K562 (cell line): ENCODE measurements around the gene QKI.

ENCODE experiments used
- FOXM1 ChIP-seq, 2 experiments: fragments of 450-650 bp in 1 of 2; sonication (generic) in 1 of 2; formaldehyde crosslinking in 1 of 2; IDR thresholded peaks; 2 replicates each; pipeline versions ENCODE4 v1.6.1 to v1.9.0; 2017 to 2022; ENCODE audit warnings: low read depth in 2 of 2, mild to moderate bottlenecking in 2 of 2, missing genetic modification reagents in 1 of 2, moderate library complexity in 1 of 2
- HDGF ChIP-seq: fragments of 450-650 bp; IDR thresholded peaks from 2 replicates; pipeline ENCODE4 v1.6.1; 2016
- NCOA1 ChIP-seq: fragments of 450-650 bp; IDR thresholded peaks from 2 replicates; pipeline ENCODE4 v1.6.1; 2016; ENCODE audit warnings: low read depth
- NFIX ChIP-seq: fragments of 250-450 bp; sonication (Bioruptor Pico); IDR thresholded peaks from 2 replicates; pipeline ENCODE4 v1.4.0; 2020; ENCODE audit warnings: low read depth, mild to moderate bottlenecking, moderate library complexity
- POLR2AphosphoS5 ChIP-seq: IDR thresholded peaks from 2 replicates; pipeline ENCODE4 v1.6.1; 2011; ENCODE audit warnings: mild to moderate bottlenecking, low read depth, low read length, moderate library complexity; ENCODE audit not compliant: control insufficient read depth, insufficient read depth
- YY1 ChIP-seq, 3 experiments: IDR thresholded peaks; 2 replicates each; pipeline ENCODE4 v1.6.1; 2011; ENCODE audit warnings: low read length in 2 of 3, mild to moderate bottlenecking in 2 of 3, moderate library complexity in 2 of 3, borderline replicate concordance in 1 of 3, control low read depth in 1 of 3, low read depth in 1 of 3; ENCODE audit not compliant: insufficient read depth in 3 of 3, insufficient replicate concordance in 2 of 3, control insufficient read depth in 1 of 3, insufficient read length in 1 of 3; ENCODE audit errors: extremely low read depth in 1 of 3
- TF ChIP-seq, protein P1 (sequence below): sonication (generic); formaldehyde crosslinking; IDR thresholded peaks from 2 replicates; pipeline ENCODE4 v1.5.0; 2020; ENCODE audit warnings: missing genetic modification reagents
- TF ChIP-seq, protein P2 (sequence below): sonication (generic); formaldehyde crosslinking; IDR thresholded peaks from 2 replicates; pipeline ENCODE4 v1.8.1; 2023; ENCODE audit warnings: mild to moderate bottlenecking, missing genetic modification reagents
- TF ChIP-seq, protein P3 (sequence below): sonication (generic); formaldehyde crosslinking; IDR thresholded peaks from 2 replicates; pipeline ENCODE4 v1.8.0; 2022; ENCODE audit warnings: mild to moderate bottlenecking, low read depth, missing genetic modification reagents
- TF ChIP-seq, protein P4 (sequence below): fragments of 250-450 bp; sonication (Bioruptor Pico); IDR thresholded peaks from 2 replicates; pipeline ENCODE4 v1.8.0; 2021; ENCODE audit warnings: moderate library complexity, mild to moderate bottlenecking, inconsistent platforms
- TF ChIP-seq, protein P5 (sequence below): fragments of 450-650 bp; IDR thresholded peaks from 2 replicates; pipeline ENCODE4 v1.6.1; 2017; ENCODE audit warnings: antibody characterized with exemption, mild to moderate bottlenecking

DNA sequence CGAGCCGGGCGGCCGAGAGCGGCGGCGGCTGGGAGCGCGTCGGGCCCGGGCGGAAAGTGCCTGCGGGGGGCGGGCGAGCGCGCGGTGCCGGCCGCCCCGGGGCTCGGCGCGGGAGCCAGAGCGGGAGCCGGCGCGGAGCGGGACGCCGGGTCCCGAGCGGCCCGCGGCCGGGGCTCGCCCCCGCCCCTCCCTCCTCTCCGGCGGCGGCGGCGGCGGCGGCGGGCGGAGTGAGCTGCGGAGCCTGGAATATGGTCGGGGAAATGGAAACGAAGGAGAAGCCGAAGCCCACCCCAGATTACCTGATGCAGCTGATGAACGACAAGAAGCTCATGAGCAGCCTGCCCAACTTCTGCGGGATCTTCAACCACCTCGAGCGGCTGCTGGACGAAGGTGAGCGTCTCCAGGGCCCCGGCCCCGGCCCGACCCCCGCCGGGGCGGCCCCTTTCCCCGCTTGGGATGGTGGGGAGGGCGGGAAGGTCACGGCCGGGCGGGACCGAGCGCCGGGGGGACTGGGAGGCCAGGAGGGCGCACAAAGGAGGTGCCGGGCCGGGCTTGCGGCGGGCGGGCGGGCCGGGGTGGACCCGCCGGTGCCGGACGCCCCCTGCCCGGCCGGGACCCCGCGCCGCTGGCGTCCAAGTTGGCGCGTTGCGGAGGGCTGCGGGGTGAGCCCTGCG, 565 bp downstream of the QKI start:
- TF ChIP-seq NFIX (CRISPR knock-in tag) (no peak), NCOA1 (no peak), FOXM1 (IDR thresholded peaks at IDR 0.05; ENCODE audit: low read depth) (no peak), FOXM1 (CRISPR knock-in tag; IDR thresholded peaks at IDR 0.05; ENCODE audit: low read depth) (no peak), YY1 (IDR thresholded peaks at IDR 0.05; ENCODE audit: borderline replicate concordance in 1 of 3, control insufficient read depth in 1 of 3, extremely low read depth in 1 of 3, insufficient read depth in 3 of 3, insufficient read length in 1 of 3, insufficient replicate concordance in 2 of 3, low read depth in 1 of 3, low read length in 2 of 3) (no peak), HDGF (no peak), POLR2AphosphoS5 (no peak)
- TF ChIP-seq, protein P1, sequence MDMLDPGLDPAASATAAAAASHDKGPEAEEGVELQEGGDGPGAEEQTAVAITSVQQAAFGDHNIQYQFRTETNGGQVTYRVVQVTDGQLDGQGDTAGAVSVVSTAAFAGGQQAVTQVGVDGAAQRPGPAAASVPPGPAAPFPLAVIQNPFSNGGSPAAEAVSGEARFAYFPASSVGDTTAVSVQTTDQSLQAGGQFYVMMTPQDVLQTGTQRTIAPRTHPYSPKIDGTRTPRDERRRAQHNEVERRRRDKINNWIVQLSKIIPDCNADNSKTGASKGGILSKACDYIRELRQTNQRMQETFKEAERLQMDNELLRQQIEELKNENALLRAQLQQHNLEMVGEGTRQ (CRISPR knock-in tag) = no peak
- TF ChIP-seq, protein P2, sequence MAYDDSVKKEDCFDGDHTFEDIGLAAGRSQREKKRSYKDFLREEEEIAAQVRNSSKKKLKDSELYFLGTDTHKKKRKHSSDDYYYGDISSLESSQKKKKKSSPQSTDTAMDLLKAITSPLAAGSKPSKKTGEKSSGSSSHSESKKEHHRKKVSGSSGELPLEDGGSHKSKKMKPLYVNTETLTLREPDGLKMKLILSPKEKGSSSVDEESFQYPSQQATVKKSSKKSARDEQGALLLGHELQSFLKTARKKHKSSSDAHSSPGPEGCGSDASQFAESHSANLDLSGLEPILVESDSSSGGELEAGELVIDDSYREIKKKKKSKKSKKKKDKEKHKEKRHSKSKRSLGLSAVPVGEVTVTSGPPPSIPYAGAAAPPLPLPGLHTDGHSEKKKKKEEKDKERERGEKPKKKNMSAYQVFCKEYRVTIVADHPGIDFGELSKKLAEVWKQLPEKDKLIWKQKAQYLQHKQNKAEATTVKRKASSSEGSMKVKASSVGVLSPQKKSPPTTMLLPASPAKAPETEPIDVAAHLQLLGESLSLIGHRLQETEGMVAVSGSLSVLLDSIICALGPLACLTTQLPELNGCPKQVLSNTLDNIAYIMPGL = no peak
- TF ChIP-seq, protein P3, sequence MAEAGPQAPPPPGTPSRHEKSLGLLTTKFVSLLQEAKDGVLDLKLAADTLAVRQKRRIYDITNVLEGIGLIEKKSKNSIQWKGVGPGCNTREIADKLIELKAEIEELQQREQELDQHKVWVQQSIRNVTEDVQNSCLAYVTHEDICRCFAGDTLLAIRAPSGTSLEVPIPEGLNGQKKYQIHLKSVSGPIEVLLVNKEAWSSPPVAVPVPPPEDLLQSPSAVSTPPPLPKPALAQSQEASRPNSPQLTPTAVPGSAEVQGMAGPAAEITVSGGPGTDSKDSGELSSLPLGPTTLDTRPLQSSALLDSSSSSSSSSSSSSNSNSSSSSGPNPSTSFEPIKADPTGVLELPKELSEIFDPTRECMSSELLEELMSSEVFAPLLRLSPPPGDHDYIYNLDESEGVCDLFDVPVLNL (CRISPR knock-in tag) = no peak
- TF ChIP-seq, protein P4, sequence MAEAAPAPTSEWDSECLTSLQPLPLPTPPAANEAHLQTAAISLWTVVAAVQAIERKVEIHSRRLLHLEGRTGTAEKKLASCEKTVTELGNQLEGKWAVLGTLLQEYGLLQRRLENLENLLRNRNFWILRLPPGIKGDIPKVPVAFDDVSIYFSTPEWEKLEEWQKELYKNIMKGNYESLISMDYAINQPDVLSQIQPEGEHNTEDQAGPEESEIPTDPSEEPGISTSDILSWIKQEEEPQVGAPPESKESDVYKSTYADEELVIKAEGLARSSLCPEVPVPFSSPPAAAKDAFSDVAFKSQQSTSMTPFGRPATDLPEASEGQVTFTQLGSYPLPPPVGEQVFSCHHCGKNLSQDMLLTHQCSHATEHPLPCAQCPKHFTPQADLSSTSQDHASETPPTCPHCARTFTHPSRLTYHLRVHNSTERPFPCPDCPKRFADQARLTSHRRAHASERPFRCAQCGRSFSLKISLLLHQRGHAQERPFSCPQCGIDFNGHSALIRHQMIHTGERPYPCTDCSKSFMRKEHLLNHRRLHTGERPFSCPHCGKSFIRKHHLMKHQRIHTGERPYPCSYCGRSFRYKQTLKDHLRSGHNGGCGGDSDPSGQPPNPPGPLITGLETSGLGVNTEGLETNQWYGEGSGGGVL (CRISPR knock-in tag) = no peak
- TF ChIP-seq, protein P5, sequence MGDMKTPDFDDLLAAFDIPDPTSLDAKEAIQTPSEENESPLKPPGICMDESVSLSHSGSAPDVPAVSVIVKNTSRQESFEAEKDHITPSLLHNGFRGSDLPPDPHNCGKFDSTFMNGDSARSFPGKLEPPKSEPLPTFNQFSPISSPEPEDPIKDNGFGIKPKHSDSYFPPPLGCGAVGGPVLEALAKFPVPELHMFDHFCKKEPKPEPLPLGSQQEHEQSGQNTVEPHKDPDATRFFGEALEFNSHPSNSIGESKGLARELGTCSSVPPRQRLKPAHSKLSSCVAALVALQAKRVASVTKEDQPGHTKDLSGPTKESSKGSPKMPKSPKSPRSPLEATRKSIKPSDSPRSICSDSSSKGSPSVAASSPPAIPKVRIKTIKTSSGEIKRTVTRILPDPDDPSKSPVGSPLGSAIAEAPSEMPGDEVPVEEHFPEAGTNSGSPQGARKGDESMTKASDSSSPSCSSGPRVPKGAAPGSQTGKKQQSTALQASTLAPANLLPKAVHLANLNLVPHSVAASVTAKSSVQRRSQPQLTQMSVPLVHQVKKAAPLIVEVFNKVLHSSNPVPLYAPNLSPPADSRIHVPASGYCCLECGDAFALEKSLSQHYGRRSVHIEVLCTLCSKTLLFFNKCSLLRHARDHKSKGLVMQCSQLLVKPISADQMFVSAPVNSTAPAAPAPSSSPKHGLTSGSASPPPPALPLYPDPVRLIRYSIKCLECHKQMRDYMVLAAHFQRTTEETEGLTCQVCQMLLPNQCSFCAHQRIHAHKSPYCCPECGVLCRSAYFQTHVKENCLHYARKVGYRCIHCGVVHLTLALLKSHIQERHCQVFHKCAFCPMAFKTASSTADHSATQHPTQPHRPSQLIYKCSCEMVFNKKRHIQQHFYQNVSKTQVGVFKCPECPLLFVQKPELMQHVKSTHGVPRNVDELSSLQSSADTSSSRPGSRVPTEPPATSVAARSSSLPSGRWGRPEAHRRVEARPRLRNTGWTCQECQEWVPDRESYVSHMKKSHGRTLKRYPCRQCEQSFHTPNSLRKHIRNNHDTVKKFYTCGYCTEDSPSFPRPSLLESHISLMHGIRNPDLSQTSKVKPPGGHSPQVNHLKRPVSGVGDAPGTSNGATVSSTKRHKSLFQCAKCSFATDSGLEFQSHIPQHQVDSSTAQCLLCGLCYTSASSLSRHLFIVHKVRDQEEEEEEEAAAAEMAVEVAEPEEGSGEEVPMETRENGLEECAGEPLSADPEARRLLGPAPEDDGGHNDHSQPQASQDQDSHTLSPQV = no peak
